ENCODE measurements around the gene CDC42EP5. TPM values are rescaled to one million over a fixed set of nuclear protein-coding genes. Genes with fewer than 3 reads are reported as not detected.

Gene CDC42EP5
- total RNA-seq, 1 donor = not detected

GRCh38 chr19:54460230-54461005 lies 12.7 kb downstream of the CDC42EP5 start:
- H3K4me3 ChIP-seq (ENCODE audit: low read length) = no peak overlapping the region
- no peaks in the 10 kb centered on the region for H3K27me3 ChIP-seq (ENCODE audit: insufficient read depth, low read length)
- H3K4me1 ChIP-seq (ENCODE audit: insufficient read depth, low read length) = peaks cover 33% of the 10 kb centered on the region
- no peaks in the 10 kb centered on the region for H3K9me3 ChIP-seq (ENCODE audit: low read depth, low read length)

- Histone ChIP-seq H3K9me3 (ENCODE audit: low read depth, low read length) (no peaks in the 10 kb centered on the region), H3K27me3 (ENCODE audit: insufficient read depth, low read length) (no peaks in the 10 kb centered on the region), H3K4me1 (ENCODE audit: insufficient read depth, low read length) (peaks cover 29% of the 10 kb centered on the region), H3K4me3 (ENCODE audit: low read length) (no peak overlapping the region)
Measured at GRCh38 chr19:54459282-54460229, 13.5 kb downstream of the CDC42EP5 start.

- H3K4me1 ChIP-seq (ENCODE audit: insufficient read depth, low read length) = peaks cover 21% of the 10 kb centered on the region
- H3K9me3 ChIP-seq (ENCODE audit: low read depth, low read length) = no peaks in the 10 kb centered on the region
- no peak overlapping the region for H3K4me3 ChIP-seq (ENCODE audit: low read length)
- no peaks in the 10 kb centered on the region for H3K27me3 ChIP-seq (ENCODE audit: insufficient read depth, low read length)
Measured at GRCh38 chr19:54458648-54459281, 14.3 kb downstream of the CDC42EP5 start.

GRCh38 chr19:54457773-54458647 lies 15.1 kb downstream of the CDC42EP5 start:
- Histone ChIP-seq H3K4me3 (ENCODE audit: low read length) (no peak overlapping the region), H3K4me1 (ENCODE audit: insufficient read depth, low read length) (peaks cover 13% of the 10 kb centered on the region), H3K27me3 (ENCODE audit: insufficient read depth, low read length) (no peaks in the 10 kb centered on the region), H3K9me3 (ENCODE audit: low read depth, low read length) (no peaks in the 10 kb centered on the region)

- Histone ChIP-seq H3K9me3 (ENCODE audit: low read depth, low read length) (no peaks in the 10 kb centered on the region), H3K4me1 (ENCODE audit: insufficient read depth, low read length) (peaks cover 4% of the 10 kb centered on the region), H3K27me3 (ENCODE audit: insufficient read depth, low read length) (no peaks in the 10 kb centered on the region), H3K4me3 (ENCODE audit: low read length) (no peak overlapping the region)
Measured at GRCh38 chr19:54456423-54457373, 16.4 kb downstream of the CDC42EP5 start.

- H3K4me3 ChIP-seq (ENCODE audit: low read length) = no peak overlapping the region
- H3K9me3 ChIP-seq (ENCODE audit: low read depth, low read length) = no peaks in the 10 kb centered on the region
- H3K27me3 ChIP-seq (ENCODE audit: insufficient read depth, low read length) = no peaks in the 10 kb centered on the region
- peaks cover 11% of the 10 kb centered on the region for H3K4me1 ChIP-seq (ENCODE audit: insufficient read depth, low read length)
Measured at GRCh38 chr19:54455786-54456422, 17.2 kb downstream of the CDC42EP5 start.

GRCh38 chr19:54454781-54455675 lies 18.1 kb downstream of the CDC42EP5 start:
- Histone ChIP-seq H3K4me3 (ENCODE audit: low read length) (no peak overlapping the region), H3K9me3 (ENCODE audit: low read depth, low read length) (no peaks in the 10 kb centered on the region), H3K4me1 (ENCODE audit: insufficient read depth, low read length) (peaks cover 20% of the 10 kb centered on the region), H3K27me3 (ENCODE audit: insufficient read depth, low read length) (no peaks in the 10 kb centered on the region)

GRCh38 chr19:54453921-54454780 lies 18.9 kb downstream of the CDC42EP5 start:
- Histone ChIP-seq H3K4me1 (ENCODE audit: insufficient read depth, low read length) (peaks cover 25% of the 10 kb centered on the region), H3K9me3 (ENCODE audit: low read depth, low read length) (no peaks in the 10 kb centered on the region), H3K27me3 (ENCODE audit: insufficient read depth, low read length) (no peaks in the 10 kb centered on the region)

GRCh38 chr19:54452626-54453025 lies 20.5 kb downstream of the CDC42EP5 start:
- Histone ChIP-seq H3K4me3 (ENCODE audit: low read length) (no peak overlapping the region), H3K27me3 (ENCODE audit: insufficient read depth, low read length) (no peaks in the 10 kb centered on the region), H3K4me1 (ENCODE audit: insufficient read depth, low read length) (peaks cover 31% of the 10 kb centered on the region), H3K9me3 (ENCODE audit: low read depth, low read length) (no peaks in the 10 kb centered on the region)

More at GRCh38 chr19:54453921-54454780, 18.9 kb downstream of the CDC42EP5 start:
- no peak overlapping the region for H3K4me3 ChIP-seq (ENCODE audit: low read length)

GRCh38 chr19:54451997-54452396 lies 21.1 kb downstream of the CDC42EP5 start:
- Histone ChIP-seq H3K27me3 (ENCODE audit: insufficient read depth, low read length) (no peaks in the 10 kb centered on the region), H3K4me3 (ENCODE audit: low read length) (no peak overlapping the region), H3K9me3 (ENCODE audit: low read depth, low read length) (no peaks in the 10 kb centered on the region), H3K4me1 (ENCODE audit: insufficient read depth, low read length) (peaks cover 36% of the 10 kb centered on the region)

- Histone ChIP-seq H3K27me3 (ENCODE audit: insufficient read depth, low read length) (no peaks in the 10 kb centered on the region), H3K4me3 (ENCODE audit: low read length) (no peak overlapping the region), H3K9me3 (ENCODE audit: low read depth, low read length) (no peaks in the 10 kb centered on the region), H3K4me1 (ENCODE audit: insufficient read depth, low read length) (peaks cover 36% of the 10 kb centered on the region)
Measured at GRCh38 chr19:54451331-54451871, 21.7 kb downstream of the CDC42EP5 start.
